SHP77 treated with DMSO at 0.1 percent for 48 hours (cell line): ENCODE data around the gene DNAJC5.

ENCODE experiments used
- DNase-seq: peaks from one replicate; lab custom pipeline; 2025; lab: John Stamatoyannopoulos, UW

The DNAJC5 gene

GRCh38 chr20:63980806-63981728, 86.1 kb downstream of the DNAJC5 start, which contains the start of gene PRPF6:
Gene PRPF6, plus strand, starts transcription at chr20:63981132. Its CDS starts 114 bp downstream, at chr20:63981246.
- DNase-seq: peak; percentile 97

DNA sequence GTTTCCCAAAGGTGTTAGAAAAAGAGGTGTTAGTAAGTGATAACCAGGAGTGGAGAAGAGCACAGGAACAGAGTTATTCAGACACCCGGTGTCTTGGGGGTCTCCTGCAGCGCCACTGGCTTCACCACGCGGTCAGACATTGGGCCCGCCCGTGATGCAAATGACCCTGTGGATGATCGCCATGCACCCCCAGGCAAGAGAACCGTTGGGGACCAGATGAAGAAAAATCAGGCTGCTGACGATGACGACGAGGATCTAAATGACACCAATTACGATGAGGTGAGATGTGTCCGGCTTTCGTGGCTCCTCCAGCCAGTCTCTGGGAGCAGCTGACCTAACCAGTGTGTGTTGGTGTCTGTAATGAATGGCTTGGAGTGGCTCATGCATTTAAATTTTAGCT, 88.0 kb downstream of the DNAJC5 start:
- no peak for DNase-seq
